Thymus (tissue), 11 donors: ENCODE results near the gene SMYD1. TPM values are rescaled to one million over a fixed set of nuclear protein-coding genes. Genes with fewer than 3 reads are reported as not detected.

Experiments used
- DNase-seq, 9 donors: peaks; one replicate each; pipeline ENCODE4 v3.0.0-alpha.2; 2013; ENCODE audit warnings: low spot score in 9 of 9, low read depth in 6 of 9, missing footprints in 1 of 9
- H3K27ac ChIP-seq, 2 donors: one replicate each; pipeline ENCODE4 v1.5.1; 2013; ENCODE audit warnings: control low read depth in 1 of 2, low read depth in 1 of 2, low read length in 1 of 2, mild to moderate bottlenecking in 1 of 2, moderate library complexity in 1 of 2
- H3K27me3 ChIP-seq, 2 donors: one replicate each; pipeline ENCODE4 v1.5.1; 2013; ENCODE audit warnings: low read length in 1 of 2; ENCODE audit not compliant: control insufficient read depth in 2 of 2, insufficient read depth in 1 of 2
- H3K36me3 ChIP-seq, 2 donors: one replicate each; pipeline ENCODE4 v1.5.1; 2013; ENCODE audit warnings: low read length in 1 of 2, mild to moderate bottlenecking in 1 of 2, moderate library complexity in 1 of 2; ENCODE audit not compliant: control insufficient read depth in 2 of 2, insufficient read depth in 2 of 2
- H3K4me1 ChIP-seq, 2 donors: one replicate each; pipeline ENCODE4 v1.5.1; 2013; ENCODE audit warnings: low read length in 2 of 2; ENCODE audit not compliant: control insufficient read depth in 2 of 2, insufficient read depth in 2 of 2
- H3K4me3 ChIP-seq, 2 donors: one replicate each; pipeline ENCODE4 v1.5.1; 2013; ENCODE audit warnings: low read length in 2 of 2, control low read depth in 1 of 2, mild to moderate bottlenecking in 1 of 2
- H3K9me3 ChIP-seq, 2 donors: one replicate each; pipeline ENCODE4 v1.5.1; 2013; ENCODE audit warnings: low read length in 1 of 2, mild to moderate bottlenecking in 1 of 2; ENCODE audit not compliant: control insufficient read depth in 2 of 2, insufficient read depth in 1 of 2
- WGBS: extraction: QIAGEN DNeasy Blood & Tissue Kit; methylation state at CpG from one replicate; pipeline ENCODE4 v1.1.7; 2013; 5-methylcytosine and 5-hydroxymethylcytosine counted together
- polyA plus RNA-seq: library from polyadenylated mRNA; stranded (reverse); fragments of 200-250 nt; gene quantifications from one replicate; pipeline ENCODE4 v1.2.3, GENCODE V29; 2013
- total RNA-seq: library from RNA; stranded (reverse); fragments of 120-200 nt; gene quantifications from one replicate; pipeline ENCODE4 v1.2.4, GENCODE V29; 2013
- donor health status: healthy.

The SMYD1 gene
- total and polyA plus RNA-seq, 2 donors, result 0.42 to 0.43 TPM

DNA sequence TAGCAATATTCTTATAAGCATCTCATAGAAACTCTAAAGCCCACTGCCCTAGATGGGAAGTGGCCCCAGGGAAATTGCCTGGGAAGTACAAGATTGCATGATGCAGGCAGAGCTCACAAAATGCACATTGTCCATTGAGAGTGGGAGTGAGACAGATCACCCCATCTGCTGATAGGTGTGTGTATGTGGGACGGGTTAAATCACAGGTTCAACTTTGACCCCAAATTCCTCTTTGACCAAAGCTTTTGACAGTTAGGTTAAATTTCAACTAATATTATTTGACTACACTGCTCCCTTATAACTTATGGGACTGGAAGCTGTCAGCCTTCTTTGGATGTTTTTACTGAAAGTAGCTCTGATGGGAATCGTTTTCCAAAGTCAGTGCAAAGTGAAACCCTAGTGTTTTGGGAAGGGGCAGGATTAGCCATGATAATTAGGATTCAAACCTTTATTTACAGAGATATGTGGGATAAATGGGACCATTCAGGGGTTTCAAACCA is 71.6 kb downstream of the SMYD1 start:
- H3K4me3 ChIP-seq, result no peak overlapping the region
- no peak overlapping the region for H3K27ac ChIP-seq
- H3K4me1 ChIP-seq, result no peaks in the 10 kb centered on the region
- H3K36me3 ChIP-seq, result no peaks in the 10 kb centered on the region
- 93% methylated on average over 2 of the region's 2 CpGs for WGBS
- peaks cover 0 to 2% of the 10 kb centered on the region in 2 donors for H3K27me3 ChIP-seq
- H3K9me3 ChIP-seq, result no peaks in the 10 kb centered on the region
- no peak for DNase-seq

DNA sequence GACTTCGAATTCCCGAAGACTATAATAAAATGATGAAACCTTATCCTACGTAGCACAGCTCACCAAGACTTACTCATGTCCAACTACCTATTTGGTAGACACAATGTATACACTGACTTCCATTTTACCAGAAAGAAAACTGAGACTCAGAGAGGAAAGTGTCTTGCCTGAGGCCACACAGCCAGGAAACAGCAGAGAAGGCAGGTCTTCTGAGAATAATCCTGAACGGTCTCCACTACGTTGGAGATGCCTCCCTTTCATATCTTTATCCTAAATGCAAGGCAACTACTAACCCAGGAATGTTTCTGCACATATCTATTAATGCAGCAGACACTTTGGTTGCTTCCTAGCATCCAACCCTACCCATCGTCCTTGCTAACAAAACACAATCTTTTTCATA is 72.2 kb downstream of the SMYD1 start:
- Histone ChIP-seq H3K36me3 (no peaks in the 10 kb centered on the region), H3K27ac (no peak overlapping the region), H3K4me1 (no peaks in the 10 kb centered on the region), H3K4me3 (no peak overlapping the region), H3K9me3 (no peaks in the 10 kb centered on the region), H3K27me3 (peaks cover 0 to 2% of the 10 kb centered on the region in 2 donors)
- WGBS, result 92% methylated on average over 6 of the region's 6 CpGs
- DNase-seq, result no peak

DNA sequence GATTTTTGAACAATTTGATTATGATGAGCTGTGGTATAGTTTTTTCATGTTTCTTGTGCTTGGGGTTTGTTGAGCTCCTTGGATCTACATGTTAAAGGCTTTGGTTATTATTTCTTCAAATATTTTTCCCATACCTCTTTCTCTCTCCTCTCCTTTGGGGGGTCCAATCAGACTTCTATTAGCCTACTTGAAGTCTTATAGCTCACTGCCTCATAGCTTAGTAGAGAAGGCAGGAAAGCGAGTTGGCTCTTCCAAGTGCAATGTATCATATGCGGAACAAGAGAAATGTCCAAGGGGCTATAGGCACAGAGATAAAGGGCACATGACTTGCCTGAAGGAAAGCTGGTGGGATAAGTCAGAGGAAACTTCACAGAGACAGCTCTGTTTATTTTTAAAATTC is 74.3 kb downstream of the SMYD1 start:
- Histone ChIP-seq H3K27me3 (no peaks in the 10 kb centered on the region), H3K4me3 (no peak overlapping the region), H3K4me1 (no peaks in the 10 kb centered on the region), H3K27ac (no peak overlapping the region), H3K9me3 (no peaks in the 10 kb centered on the region), H3K36me3 (no peaks in the 10 kb centered on the region)
- DNase-seq, result no peak
- 98% methylated on average over 2 of the region's 2 CpGs for WGBS

DNA sequence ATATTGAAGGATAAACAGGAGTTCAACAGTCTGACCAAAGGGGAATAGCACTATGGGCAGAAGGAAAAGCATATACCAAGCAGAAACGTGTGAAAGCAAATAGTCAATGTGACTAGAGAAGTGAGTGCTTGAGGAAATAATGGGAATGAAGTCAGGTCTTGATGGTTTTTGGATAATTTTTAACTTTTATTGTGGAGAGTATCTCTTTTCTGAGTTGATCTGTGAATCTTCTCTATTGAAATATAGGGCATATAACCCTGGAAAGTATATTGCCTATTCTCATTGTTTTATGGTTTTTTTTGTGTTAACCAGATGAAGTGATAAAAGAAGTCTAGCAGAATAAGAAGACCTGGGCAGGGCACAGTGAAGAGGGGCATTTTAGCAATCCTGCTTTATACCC is 76.6 kb downstream of the SMYD1 start:
- no peaks in the 10 kb centered on the region for H3K36me3 ChIP-seq
- 90% methylated on average over 1 of the region's 1 CpG for WGBS
- no peak overlapping the region for H3K4me3 ChIP-seq
- no peak overlapping the region for H3K27ac ChIP-seq
- no peaks in the 10 kb centered on the region for H3K27me3 ChIP-seq
- no peaks in the 10 kb centered on the region for H3K4me1 ChIP-seq
- H3K9me3 ChIP-seq, result peaks cover 0 to 9% of the 10 kb centered on the region in 2 donors
- DNase-seq, result no peak

DNA sequence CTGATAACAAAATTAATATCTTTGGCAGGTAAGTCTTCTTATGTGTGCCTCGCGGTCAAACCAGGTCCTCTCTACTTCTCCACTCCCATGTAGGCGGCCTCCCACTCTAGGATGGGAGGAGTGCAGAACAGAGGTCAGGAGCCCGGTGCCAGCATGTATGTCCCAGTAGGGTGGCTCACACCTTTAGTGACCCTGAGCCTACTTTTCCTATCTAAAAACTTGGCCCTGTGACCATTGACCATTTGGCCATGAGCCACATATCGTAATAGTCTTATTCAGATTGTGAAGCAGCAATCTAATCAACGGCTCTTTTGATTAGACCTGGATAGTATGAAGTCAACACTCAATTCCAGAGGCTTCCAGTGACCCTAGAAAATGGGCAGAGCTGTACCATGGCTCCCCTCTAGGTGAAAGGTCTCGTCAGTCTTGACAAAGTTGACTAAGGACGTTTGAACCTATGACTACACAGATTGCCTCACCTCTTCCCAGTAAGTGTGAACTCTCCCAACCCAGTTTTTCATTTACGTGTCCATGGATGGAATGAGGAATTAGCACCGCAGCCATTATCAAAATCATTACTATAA is 77.4 kb downstream of the SMYD1 start:
- H3K4me1 ChIP-seq, result no peaks in the 10 kb centered on the region
- no peak overlapping the region for H3K27ac ChIP-seq
- 94% methylated on average over 10 of the region's 10 CpGs for WGBS
- no peaks in the 10 kb centered on the region for H3K27me3 ChIP-seq
- no peaks in the 10 kb centered on the region for H3K36me3 ChIP-seq
- peaks cover 0 to 9% of the 10 kb centered on the region in 2 donors for H3K9me3 ChIP-seq
- H3K4me3 ChIP-seq, result no peak overlapping the region
- no peak for DNase-seq

DNA sequence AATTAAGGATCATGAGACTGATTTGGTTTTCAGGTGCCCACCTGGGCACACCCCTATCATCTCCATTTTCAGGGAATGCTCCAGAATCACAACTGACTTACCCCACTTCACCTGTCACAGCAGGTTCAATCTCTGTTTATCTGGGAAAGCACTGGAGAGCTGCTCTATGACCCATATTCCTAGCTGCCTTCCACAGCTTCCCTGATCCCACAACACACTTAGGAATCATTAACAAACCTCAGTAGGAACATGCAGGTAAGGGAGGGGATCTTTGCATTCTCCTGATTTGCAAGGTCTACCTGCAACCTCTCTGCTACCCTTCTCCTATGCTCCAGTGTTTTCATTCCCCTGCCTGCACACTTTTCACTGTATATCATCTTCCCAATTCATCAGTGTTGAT is 79.0 kb downstream of the SMYD1 start:
- Histone ChIP-seq H3K27me3 (no peaks in the 10 kb centered on the region), H3K27ac (no peak overlapping the region), H3K4me3 (no peak overlapping the region), H3K4me1 (no peaks in the 10 kb centered on the region), H3K9me3 (peaks cover 0 to 9% of the 10 kb centered on the region in 2 donors), H3K36me3 (no peaks in the 10 kb centered on the region)
- no peak for DNase-seq

DNA sequence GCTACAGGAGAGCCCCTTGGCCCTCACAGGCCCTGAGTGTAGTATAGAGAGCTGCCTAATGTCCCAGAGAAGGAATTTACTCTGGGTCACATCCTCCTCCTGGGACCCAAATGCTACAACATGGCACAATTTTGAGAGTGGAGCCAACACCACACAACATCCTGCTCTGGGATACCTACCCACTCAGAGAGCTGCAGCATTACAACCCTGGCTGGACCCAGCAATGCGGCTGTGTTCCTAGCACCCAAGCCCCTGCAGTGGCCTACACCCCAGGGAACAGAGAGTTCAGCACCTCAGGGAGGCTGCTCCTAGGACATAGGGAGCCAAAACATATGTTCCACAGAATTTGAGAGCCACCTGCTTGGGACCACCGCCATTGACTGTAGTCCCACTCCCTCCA is 79.5 kb downstream of the SMYD1 start:
- no peak for DNase-seq
- H3K27me3 ChIP-seq, result no peaks in the 10 kb centered on the region
- H3K4me1 ChIP-seq, result no peaks in the 10 kb centered on the region
- H3K9me3 ChIP-seq, result peaks cover 0 to 9% of the 10 kb centered on the region in 2 donors
- H3K36me3 ChIP-seq, result no peaks in the 10 kb centered on the region
- H3K27ac ChIP-seq, result no peak overlapping the region
- WGBS, result 73% methylated on average over 2 of the region's 2 CpGs
- H3K4me3 ChIP-seq, result no peak overlapping the region

DNA sequence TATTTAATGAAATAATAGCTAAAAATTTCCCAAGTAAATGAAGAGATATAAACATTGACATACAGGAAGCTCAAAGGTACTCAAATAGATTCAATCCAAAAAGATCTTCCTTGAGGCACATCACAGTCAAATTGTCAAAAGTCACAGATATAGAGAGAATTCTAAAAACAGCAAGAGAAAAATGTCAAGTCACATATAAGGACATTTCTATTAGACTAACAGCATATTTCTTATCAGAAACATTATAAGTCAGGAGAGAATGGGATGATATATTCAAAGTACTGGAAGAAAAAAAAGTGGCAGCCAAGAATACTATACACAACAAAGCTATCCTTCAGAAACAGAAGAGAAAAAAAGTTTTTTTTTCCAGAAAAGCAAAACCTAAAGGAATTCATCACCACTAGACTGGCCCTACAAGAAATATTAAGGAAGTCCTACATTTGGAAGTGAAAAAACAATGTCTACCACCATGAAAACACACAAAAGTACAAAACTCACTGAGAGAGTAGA is 81.4 kb downstream of the SMYD1 start:
- no peak for DNase-seq
- H3K9me3 ChIP-seq, result peaks cover 0 to 9% of the 10 kb centered on the region in 2 donors
- H3K4me3 ChIP-seq, result no peak overlapping the region
- no peaks in the 10 kb centered on the region for H3K36me3 ChIP-seq
- no peaks in the 10 kb centered on the region for H3K27me3 ChIP-seq
- H3K27ac ChIP-seq, result no peak overlapping the region
- H3K4me1 ChIP-seq, result no peaks in the 10 kb centered on the region

DNA sequence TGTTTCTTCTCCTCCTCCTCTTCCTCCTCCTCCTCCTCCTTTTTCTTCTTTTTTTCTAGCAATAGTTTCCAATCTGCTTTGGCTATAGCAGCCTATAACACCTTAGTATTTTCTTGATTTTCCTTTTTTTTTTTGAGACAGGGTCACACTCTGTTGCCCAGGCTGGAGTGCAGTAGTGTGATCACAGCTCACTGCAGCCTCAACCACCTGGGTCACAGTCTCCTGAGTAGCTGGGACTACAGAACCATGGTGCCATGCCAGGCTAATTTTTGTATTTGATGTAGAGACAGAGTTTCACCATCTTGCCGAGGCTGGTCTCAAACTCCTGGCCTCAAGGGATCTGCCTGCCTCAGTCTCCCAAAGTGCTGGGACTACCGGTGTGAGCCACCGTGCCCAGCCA is 91.9 kb downstream of the SMYD1 start:
- H3K4me1 ChIP-seq, result no peaks in the 10 kb centered on the region
- no peaks in the 10 kb centered on the region for H3K9me3 ChIP-seq
- 90% methylated on average over 3 of the region's 3 CpGs for WGBS
- no peak for DNase-seq
- no peaks in the 10 kb centered on the region for H3K27me3 ChIP-seq
- H3K36me3 ChIP-seq, result no peaks in the 10 kb centered on the region
- H3K4me3 ChIP-seq, result no peak overlapping the region
- H3K27ac ChIP-seq, result no peak overlapping the region
